Activated CD8-positive, alpha-beta memory T cell treated with anti-CD3 and anti-CD28 coated beads for 24 hours (primary cell): ENCODE results near the gene KCTD19.
A peak's percentile ranks its signal among the peaks of the same experiment; 100 is the strongest.

ENCODE experiments used
- DNase-seq: peaks from one replicate; pipeline ENCODE4 v3.0.0-alpha.2; 2020

KCTD19 gene

DNA sequence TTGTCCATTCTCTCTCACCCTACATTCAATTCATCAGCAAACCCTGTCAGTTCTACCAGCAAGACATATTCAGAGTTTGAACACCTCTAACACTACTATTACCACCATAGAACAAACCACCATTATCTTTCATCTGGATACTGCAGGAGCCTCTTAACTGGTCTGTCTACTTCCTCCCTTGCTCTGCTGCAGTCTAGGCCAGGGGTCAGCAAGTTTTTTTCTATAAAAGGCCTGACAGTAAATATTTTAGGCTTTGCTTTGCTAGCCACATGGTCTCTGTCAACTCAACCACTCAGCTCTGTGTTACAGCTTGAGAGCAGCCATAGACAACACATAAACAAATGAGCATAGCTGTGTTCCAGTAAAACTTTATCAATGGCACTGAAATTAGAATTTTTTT lies 13.8 kb downstream of the KCTD19 start:
- no peak for DNase-seq

- peak; percentile 84 for DNase-seq
Observed at GRCh38 chr16:67311607-67312488, 14.7 kb downstream of the KCTD19 start.

- DNase-seq, result no peak
Observed at GRCh38 chr16:67310561-67310960, 16.0 kb downstream of the KCTD19 start.

- DNase-seq, result no peak
Observed at GRCh38 chr16:67305216-67306071, 21.1 kb downstream of the KCTD19 start.

DNA sequence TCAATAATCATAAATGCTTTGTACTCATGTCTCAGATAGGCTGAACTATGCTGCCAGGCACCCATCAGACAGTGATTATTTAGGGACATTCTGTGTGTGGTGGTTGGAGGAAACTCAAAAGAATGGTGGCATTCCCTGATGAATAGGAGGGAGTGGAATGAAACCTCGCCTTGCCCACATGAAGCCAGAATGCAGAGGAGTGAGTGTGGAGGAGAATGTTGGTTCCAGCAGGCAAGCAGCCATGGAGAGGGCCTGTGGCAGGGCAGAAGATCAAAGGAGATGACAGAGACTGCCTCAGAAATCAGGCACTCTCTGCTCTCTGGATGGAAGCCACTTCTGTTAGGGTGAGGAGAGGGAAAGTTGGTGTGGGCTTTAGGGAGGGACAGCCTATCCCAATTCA lies 22.5 kb downstream of the KCTD19 start:
- DNase-seq, result no peak

- no peak for DNase-seq
Observed at GRCh38 chr16:67302970-67303369, 23.6 kb downstream of the KCTD19 start.

DNA sequence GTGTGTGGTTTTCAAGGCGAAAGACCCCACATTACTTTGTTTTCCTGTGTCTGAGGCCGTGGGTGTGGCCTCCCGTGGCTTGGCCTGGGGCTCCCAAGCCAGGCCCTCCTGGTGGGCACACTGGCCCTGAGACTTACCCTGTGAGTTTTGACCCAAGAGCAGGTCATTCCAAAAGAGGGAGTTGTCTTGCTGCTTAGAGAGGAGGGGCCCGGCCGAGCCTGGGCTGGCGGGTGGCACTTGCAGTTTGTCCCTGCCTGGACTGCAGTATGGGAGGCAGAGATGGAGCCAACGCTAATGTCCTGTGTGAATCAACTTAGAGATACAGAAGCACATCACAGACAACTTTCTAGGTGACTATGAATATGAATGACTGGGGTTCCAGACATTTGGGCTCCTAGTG lies 24.5 kb downstream of the KCTD19 start:
- no peak for DNase-seq

DNA sequence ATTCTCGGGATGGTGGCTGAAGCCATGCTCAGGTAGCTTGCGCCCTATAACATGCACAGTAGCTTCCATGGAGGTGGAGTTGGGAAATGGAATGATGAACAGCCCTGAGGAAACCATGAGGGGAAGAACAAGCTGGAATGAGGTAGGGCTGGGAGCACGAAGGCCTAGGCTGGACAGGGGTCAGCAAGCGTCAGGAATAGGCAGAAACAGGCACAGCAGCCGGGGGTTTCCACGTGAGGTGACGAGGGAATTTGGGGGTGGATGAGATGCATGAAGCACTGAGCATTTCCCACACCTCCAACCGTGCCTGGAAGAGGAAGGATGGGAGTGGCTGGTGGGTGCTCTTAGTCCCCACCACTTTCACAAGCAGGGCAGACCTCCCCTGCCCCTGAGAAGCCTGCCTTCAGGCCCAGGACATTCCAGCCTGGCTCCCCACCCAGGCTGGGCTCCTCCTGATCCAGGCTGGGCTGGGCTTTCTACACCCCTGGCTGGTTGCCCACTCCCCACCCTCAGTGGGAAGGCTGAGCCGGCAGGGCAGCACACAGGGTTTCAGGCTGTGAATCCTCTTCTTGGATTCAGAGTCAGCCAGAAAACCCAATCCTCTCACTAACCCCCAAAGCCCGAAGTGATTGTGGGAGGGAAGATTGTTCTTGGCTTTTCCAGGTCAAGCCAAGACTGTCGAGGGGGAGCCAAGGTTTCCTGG lies 25.3 kb downstream of the KCTD19 start:
- DNase-seq, result no peak

GRCh38 chr16:67299269-67299668 lies 27.3 kb downstream of the KCTD19 start:
- DNase-seq, result no peak

- no peak for DNase-seq
Observed at GRCh38 chr16:67298277-67298676, 28.3 kb downstream of the KCTD19 start.

- no peak for DNase-seq
Observed at GRCh38 chr16:67296420-67296819, 30.1 kb downstream of the KCTD19 start.

DNA sequence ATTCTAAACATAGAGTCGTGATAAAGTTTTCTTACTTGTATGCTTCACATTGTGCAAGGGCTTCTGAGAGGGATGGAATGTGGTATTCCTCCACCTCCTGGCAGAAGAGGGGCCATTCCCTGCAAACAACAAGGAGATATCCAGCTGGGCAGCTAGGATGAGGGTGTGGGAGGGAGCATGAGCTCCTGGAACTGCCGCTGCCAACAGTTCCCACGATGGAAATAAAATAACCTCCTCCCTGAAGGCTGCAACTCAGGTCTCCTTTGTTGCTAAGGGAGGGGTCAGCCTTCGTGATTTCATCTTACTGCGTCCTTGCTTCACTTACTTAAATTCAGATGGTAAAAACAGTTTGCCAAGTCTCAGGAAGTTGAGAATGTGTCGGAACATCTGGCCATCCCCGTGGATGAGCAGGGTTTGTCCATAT lies 31.6 kb downstream of the KCTD19 start:
- no peak for DNase-seq

DNA sequence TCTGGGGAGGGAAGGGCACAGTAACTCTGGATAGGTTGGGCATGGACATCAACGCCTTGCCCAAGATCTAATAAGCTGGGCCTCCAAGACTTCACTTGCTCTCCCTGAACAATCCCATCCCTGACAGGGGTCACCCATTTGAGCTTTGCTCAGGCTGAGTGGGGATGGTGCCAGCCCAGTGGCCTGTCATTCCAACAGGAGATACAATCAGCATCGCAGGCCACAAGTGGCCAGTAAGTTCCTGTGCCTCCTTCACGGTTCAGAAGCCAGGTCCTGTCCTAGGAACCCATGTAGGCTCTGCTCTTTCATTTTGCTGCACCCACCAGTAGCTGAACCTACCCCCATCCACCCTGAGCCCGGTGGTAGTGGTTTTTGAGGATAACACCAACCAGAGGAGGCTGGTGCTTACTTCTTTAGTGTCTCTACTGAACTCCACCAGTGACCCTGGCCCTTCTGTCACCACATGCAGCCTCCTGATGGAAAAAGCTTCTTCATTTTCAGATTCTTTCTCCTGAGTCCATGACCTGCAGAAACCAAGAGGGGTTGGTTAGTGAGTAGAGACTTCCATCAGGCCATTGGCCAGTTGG lies 32.3 kb downstream of the KCTD19 start:
- no peak for DNase-seq

DNA sequence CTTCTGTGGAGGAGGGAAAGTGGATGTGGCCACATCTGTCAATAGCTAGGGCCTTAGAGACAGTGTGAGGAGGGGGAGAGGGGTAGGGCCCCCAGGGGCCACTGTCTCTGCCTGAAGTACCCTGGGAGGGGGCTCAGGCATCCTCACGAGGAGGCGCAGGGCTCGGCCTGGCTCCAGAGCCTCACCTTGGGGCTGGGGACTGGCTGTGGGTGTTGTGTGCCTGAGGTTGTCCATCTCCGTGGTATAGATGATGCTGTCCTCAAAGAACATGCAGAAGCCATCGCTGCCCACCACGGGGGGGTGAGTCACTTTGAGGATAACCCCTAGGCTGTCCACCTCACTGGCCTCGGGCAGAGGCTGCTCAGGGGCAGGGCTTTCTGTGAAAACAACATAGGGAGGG lies 35.1 kb downstream of the KCTD19 start:
- no peak for DNase-seq

DNA sequence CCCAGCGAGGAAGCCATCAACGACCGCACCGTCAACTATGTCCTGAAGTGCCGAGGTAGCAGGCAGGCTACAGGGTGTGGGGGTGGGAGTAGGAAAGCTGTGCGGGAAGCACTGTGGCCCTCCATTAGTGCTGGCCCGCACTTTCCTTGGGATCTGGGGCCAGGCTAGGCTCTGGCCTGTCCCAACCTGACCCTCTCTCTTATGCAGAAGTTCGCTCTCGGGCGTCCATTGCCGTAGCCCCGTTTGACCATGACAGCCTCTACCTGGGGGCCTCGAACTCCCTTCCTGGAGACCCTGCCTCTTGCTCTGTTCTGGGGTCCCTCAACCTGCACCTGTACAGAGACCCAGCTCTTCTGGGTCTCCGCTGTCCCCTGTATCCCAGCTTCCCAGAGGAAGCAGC lies 38.6 kb downstream of the KCTD19 start:
- no peak for DNase-seq

- no peak for DNase-seq
Observed at GRCh38 chr16:67286441-67287235, 39.9 kb downstream of the KCTD19 start.

DNA sequence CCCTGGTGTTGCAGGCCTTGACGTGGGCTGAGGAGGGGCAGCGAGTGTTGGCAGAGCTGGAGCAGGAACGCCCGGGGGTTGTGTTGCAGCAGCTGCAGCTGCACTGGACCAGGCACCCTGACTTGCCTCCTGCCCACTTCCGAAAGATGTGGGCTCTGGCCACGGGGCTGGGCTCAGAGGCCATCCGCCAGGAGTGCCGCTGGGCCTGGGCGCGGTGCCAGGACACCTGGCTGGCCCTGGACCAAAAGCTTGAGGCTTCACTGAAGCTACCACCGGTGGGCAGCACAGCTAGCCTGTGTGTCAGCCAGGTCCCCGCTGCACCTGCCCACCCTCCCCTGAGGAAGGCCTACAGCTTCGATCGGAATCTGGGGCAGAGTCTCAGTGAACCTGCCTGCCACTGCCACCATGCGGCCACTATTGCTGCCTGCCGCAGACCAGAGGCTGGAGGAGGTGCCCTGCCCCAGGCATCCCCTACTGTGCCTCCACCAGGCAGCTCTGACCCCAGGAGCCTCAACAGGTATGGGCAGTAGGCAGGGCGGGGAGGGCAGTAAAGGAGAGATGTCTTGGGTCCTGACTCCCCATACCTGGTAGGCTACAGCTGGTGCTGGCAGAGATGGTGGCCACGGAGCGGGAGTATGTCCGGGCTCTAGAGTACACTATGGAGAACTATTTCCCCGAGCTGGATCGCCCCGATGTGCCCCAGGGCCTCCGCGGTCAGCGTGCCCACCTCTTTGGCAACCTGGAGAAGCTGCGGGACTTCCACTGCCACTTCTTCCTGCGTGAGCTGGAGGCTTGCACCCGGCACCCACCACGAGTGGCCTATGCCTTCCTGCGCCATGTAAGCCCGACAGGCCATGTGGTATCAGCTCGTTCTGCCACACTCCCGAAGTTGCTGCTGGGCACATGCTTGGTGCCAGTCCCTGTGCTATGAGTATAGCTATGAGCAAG lies 41.6 kb downstream of the KCTD19 start:
- DNase-seq, result no peak

DNA sequence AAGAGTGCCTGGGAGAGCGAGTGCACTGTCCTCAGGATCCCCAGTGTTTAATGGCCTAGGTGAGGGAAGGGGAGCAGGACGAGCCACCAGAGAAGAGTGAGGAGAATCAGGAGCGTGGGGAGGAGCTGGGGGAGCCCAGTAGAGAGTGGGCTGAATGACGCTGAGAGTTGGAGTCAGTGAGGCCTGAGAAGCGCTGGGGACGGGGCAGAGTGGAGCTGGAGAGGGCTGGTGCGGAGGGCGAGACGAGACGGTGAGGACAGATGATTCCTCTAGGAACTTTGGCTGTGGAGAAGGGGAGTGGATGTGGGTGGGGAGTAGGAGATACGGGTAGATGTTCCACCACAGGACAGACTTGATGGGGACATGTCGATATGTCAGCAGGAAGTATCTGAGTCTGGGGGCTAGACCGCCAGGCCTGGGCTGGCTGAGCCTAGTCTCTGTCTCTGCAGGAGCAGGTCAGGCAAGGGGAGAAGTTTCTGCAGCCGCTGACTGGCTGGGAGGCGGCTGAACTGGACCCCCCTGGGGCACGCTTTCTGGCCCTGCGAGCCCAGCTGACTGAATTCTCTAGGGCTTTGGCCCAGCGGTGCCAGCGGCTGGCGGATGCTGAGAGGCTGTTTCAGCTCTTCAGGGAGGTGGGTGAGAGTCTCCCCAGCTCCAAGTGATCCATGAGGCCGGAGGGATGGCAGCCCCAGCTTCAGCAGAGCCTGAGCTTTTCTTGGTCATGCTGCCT lies 42.5 kb downstream of the KCTD19 start:
- DNase-seq, result no peak

- DNase-seq, result no peak
Observed at GRCh38 chr16:67283039-67283825, 43.3 kb downstream of the KCTD19 start.
